Tibial nerve (tissue), 3 donors: ENCODE results near the gene PPP1R14C.

ENCODE experiments used
- CTCF ChIP-seq, 5 experiments: fragments of 200-600 bp in 3 of 5; fragments of 450-650 bp in 2 of 5; sonication (generic) in 3 of 5; IDR thresholded peaks; one replicate each; pipeline ENCODE4 v1.5.1; 2016 to 2019; ENCODE audit warnings: antibody characterized with exemption in 5 of 5, mild to moderate bottlenecking in 3 of 5, moderate library complexity in 2 of 5
- POLR2A ChIP-seq, 2 donors: fragments of 450-650 bp; IDR thresholded peaks; one replicate each; pipeline ENCODE4 v1.6.1; 2017; ENCODE audit warnings: antibody characterized with exemption in 2 of 2, mild to moderate bottlenecking in 2 of 2, moderate library complexity in 2 of 2

- TF ChIP-seq CTCF (IDR thresholded peaks at IDR 0.05) (no peak), POLR2A (IDR thresholded peaks at IDR 0.05) (no peak)
Observed at GRCh38 chr6:150236114-150236513, 93.3 kb downstream of the PPP1R14C start.
